HG02973 (cell line): ENCODE measurements around the gene OSGIN1.

ENCODE experiments used
- ATAC-seq: cut with Tn5 transposase; IDR thresholded peaks from one replicate; pipeline ENCODE4 v1.9.1; 2021; ENCODE audit warnings: moderate library complexity; ENCODE audit not compliant: unreplicated experiment

The OSGIN1 gene

DNA sequence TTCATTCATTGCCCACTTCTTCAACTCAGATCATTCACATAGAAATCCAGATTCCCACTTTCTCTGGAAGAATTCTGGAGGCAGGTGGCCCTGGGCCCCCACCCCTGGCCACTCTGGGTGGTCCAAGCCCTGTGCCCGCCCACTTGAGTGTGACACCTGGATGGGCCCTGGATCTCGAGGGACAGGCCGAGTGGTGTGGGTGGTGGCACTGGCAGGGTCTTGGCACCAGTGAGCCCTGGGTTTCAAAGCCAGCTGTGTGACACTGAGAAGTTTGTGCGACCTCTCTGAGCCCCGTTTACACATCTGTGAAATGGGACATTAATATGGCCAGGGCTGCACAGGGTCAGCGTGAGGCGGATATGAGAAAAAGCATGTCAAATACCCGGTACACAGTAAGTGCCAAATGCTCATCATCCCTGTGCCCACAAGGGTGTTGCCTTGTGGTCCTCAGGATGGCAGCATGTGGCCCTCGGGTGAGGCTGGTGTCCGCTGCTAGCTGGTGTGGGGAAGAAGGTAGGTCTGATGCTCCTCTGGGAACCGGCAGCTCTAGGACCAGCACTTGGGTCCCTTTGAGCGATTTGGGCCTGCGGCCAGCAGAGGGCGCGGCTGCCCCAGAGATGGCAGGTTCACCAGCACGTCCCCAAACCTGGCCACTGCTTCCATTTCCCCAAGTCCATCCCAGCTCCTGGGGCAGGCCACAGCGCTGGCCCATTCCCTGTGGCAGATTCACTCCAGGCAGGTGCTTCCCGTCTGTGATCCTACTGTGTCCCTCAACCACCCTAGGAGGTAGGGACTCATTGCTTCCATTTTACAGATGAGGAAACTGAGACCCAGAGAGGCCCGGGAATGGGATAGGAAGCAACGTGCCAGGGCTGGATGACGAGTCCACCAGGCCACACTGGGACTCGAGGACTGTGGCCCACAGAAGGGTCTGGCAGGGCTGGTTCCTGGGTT is 3.6 kb downstream of the OSGIN1 start:
- ATAC-seq = peak; percentile 41

DNA sequence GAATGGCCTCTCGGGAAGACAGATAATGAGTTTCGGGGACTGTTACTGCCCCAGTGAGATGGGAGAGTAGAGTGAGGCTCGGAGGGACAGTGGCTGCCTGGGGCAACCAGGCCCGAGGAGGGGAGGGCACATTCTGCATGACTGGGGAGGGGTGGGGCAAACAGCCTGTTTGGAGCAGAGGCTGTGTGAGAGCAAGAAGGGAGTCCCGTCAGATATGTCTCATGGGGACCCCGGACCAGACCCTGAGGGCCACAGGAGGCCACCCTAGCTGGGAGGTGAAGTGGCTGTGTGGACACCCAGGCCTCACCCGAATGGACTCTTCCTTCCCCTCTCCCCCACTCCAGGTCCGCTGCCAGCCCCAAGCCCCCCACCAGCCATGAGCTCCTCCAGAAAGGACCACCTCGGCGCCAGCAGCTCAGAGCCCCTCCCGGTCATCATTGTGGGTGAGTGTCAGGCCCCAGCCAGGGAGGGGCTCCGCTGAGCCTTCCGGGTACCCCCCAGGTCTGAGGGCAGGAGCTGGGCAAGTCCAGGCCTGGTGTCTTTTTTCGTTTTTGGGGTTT is 4.3 kb downstream of the OSGIN1 start:
- ATAC-seq = no peak

DNA sequence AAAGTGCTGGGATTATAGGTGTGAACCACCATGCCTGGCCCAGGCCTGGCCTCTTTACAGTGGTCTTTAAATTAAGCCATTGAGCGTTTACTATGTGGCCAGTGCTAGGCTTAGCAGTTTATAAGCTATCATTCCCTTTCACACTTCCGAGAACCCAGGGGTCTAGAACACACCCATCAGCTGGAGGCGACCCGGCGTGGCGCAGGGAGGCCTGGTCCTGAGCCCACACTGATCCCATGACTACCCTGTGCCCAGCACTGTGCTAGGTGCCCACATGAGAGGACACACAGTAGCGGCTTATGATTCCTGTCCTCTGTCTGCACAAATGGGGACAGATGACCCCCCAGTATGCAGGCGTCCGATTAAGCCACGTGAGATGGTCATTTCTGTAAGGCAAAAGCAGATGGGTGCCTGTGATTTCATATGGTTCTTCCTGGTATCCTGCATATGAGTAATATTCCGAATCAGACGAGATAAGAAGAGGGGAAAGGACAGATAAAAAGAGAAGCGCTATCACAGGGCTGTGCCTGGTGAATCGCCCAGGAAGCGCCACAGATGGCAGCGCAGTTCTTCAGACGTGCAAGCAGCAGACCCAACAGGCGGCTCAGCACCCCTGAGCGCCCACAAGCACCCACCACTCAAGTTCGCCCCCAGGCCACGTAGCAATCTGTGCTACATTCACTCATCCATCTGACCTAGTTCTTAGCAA is 5.3 kb downstream of the OSGIN1 start:
- no peak for ATAC-seq

DNA sequence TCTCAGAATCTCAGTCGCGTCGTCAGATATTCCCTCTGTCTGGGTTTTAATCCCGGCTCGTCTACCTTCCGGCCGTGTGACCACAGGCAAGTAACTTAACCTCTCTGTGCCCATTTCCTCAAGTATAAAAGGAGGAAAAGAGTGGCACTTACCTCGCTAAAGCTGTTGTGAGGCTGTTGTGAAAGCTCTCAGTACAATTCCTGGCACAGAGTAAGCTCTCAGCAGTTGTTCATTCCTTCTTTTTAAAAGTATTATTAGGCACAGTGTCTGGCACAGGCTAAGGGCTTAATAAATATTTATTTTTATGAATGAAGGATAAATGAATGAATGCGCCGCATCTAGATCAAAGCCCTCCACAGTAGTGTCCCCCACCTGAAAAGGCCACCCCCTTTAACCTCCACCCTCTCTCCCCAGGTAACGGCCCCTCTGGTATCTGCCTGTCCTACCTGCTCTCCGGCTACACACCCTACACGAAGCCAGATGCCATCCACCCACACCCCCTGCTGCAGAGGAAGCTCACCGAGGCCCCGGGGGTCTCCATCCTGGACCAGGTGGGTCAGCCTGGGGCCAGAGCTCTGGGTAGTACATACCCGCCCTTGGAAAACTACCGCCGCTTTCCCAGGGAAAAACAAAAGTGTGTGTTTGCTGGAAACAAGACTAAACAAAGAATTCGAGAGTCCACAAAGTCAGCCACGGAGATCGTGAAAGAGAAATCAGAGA is 6.0 kb downstream of the OSGIN1 start:
- no peak for ATAC-seq

DNA sequence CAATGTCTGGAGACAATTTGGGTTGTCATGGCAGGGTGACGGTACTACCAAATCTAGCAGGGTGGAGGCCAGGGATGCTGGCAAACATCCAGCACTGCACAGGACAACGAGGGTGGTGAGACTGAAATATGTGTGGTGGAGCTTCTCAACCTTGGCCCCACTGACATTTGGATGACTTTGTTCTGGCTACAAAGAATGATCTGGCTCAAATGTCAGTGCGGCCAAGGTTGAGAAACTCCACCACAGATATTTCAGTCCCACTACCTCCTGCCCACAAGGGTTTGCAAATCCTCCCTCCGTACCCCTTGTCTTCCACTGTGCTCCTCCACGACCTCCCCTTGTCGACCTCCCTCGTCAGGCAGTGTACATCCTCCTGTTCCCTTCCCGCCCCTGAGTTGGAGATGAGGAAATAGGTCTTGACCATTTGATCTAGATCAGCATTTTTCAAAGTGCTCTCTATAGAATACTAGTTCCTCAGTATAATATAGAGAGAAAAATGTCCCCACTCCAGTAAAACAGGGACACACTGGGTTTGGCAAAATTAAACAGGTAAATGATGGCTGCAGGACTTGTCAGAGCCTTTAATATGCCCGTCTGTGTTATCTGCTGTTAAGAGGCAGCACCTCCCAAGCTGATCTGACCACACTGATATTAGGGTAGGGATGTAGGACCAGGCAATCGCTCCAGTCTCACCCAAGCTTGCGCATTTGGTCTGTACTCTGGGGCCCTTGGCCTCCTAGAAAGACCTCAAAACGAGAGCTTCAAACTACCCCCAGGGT is 6.8 kb downstream of the OSGIN1 start:
- no peak for ATAC-seq

DNA sequence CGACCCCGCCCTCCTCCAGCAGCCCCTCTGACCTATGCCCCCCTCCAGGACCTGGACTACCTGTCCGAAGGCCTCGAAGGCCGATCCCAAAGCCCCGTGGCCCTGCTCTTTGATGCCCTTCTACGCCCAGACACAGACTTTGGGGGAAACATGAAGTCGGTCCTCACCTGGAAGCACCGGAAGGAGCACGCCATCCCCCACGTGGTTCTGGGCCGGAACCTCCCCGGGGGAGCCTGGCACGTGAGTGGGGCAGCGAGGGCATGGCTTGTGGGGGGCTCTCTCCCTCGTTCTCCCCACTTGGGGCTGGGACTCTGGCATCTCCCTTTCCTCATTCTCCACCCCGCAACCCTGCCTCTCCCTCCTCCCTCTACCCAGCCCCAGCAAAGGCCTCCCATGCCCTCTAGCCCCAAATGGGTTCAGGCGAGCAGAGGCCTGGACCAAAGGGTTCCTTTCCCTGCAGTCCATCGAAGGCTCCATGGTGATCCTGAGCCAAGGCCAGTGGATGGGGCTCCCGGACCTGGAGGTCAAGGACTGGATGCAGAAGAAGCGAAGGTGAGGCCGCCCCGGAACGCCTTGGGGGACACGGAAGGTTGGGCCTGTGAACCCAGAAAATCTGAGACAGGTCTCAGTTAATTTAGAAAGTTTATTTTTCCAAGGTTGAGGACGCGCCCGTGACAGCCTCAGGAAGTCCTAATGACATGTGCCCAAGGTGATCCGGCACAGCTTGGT is 7.6 kb downstream of the OSGIN1 start:
- ATAC-seq = no peak

DNA sequence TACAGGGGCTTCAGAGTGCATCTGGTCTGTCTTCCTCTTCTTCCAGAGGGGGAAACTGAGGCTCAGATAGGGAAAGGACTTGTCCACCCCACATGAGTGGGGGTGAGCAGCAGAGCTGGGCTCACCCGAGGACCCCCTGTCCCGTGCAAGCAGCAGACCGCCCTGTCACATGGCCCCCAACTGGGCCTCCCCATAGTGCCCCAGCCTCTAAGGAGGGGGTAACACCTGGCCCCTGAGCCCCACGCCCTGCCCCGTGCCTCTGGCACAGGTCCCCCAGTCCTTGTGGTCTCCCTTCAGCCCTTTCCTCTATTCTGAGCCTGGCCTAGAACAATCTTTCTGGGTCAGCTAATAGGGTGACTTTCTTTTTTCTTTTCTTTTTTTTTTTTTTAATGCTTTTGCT is 8.6 kb downstream of the OSGIN1 start:
- ATAC-seq = no peak

DNA sequence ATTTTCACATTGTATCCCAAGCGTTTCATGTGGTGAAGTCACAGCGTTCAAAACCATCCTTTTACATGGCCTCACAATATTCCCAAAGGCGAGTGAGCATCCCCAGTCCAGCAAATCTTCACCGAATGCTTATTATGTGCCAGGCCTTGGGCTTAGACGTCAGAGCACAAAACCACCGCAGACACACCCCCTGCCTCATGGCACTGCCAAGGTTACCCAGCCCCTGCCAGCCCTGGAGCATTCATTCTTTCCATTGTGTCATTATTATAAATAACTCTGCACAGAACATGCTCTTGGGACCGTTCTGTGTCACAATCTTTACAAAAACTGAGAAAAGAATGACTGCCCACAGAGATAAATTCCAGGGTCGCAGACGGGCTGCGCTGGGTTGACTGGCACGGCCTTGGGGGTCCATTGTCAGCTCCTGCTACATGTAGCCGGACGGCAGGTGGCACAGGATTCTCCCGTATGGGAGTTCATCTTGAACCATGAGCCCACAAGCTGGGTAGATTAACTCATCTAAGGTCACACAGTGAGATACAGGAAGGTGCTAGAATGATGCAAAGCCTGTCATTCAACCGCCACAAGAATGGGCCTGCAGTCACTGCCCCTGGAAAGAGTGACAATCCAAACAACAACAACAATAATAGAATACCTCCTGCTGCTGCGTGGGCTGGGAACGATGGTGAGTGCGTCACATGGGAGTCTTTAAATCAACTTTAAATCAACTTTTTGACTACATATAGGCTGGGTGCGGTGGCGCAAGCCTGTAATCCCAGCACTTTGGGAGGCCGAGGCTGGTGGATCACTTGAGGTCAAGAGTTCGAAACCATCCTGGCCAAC is 10.5 kb downstream of the OSGIN1 start:
- no peak for ATAC-seq

DNA sequence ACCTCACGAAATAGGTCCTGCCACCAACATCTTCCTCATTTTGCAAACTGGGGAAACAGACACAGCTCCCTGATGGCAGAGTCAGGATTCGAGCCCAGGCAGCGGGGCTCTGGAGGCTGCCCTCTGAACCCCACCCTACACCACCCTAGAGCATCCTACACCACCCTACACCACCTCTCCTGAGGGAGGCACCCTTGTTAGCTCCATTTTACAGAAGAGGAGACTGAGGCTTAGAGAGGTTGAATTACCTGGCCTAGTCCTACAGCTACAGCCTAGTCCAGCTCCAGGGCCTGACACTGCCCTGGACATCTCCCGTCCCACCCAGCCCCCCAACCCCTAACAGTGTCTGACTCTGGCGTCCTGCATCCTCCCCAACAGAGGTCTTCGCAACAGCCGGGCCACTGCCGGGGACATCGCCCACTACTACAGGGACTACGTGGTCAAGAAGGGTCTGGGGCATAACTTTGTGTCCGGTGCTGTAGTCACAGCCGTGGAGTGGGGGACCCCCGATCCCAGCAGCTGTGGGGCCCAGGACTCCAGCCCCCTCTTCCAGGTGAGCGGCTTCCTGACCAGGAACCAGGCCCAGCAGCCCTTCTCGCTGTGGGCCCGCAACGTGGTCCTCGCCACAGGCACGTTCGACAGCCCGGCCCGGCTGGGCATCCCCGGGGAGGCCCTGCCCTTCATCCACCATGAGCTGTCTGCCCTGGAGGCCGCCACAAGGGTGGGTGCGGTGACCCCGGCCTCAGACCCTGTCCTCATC is 11.8 kb downstream of the OSGIN1 start:
- no peak for ATAC-seq

DNA sequence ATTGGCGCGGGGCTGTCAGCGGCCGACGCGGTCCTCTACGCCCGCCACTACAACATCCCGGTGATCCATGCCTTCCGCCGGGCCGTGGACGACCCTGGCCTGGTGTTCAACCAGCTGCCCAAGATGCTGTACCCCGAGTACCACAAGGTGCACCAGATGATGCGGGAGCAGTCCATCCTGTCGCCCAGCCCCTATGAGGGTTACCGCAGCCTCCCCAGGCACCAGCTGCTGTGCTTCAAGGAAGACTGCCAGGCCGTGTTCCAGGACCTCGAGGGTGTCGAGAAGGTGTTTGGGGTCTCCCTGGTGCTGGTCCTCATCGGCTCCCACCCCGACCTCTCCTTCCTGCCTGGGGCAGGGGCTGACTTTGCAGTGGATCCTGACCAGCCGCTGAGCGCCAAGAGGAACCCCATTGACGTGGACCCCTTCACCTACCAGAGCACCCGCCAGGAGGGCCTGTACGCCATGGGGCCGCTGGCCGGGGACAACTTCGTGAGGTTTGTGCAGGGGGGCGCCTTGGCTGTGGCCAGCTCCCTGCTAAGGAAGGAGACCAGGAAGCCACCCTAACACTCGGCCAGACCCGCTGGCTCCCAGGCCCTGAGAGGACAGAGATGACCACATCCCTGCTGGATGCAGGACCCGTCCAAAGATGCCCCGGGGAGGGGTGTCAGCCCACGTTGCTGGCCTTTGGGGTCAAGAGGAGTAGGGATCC is 12.6 kb downstream of the OSGIN1 start:
- no peak for ATAC-seq

DNA sequence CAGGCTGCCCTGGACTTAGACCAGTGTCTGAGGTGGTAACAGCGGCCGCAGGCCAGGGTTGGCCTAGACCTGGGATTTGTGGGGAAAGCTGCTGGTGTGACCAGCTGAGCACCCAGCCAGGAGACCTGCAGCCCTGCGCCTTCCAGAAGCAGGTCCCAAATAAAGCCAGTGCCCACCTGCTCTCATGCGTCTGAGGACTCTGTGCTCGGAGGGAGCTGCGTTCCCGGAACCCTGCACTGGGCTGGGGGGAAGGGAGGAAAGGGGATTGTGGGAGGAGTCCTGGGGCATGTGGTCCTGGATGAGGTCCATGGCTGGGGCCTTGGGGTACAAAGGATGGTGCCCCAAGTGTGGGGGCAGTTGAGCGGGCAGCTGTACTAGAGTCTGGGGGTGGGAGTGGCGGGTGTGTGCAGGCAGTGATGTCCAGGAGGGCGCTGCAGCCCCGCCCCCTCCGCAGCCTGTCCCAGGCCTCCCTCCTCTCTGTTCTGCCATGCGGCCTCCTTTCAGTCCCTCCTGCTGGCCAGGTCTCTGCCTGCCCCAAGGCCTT is 13.2 kb downstream of the OSGIN1 start:
- no peak for ATAC-seq

DNA sequence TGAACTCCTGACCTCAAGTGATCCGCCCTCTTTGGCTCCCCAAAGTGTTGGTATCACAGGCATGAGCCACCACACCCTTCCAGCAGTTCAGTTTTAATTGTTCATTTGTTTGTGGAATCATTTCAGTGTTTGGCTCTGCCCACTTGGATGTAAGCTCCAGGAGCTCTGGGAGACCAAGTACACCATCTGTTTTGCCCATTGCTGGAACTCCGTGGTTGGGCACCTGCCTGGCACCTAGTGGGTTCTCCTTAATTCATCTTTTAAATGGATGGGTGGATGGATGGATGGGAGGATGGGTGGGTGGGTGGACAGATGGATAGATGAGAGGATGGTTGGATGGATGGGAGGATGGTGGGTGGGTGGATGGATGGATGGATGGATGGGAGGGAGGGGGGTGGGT is 14.1 kb downstream of the OSGIN1 start:
- no peak for ATAC-seq

DNA sequence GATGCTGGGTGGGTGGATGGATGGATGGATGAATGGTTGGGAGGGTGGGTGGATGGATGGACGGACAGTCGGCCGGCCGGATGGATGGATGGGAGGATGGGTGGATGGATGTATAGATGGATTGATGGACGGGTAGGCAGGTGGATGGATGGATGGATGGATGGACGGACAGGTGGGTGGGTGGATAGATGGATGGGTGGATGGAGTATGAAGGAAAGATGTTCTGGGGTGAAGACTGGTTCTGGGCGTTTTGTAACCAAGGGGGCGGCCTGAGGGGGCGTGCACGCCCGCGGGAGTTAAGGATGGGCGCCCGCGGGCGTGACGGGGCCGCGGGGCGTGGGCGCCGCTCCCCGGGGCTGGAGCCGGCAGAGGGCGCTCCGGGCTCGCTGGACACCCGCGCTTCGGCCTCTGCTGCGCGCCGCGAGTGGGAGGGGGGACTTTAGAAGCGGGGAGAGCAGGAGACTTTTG is 14.8 kb downstream of the OSGIN1 start, which contains the start of gene NECAB2:
Gene NECAB2, plus strand, starts transcription at position 407 of the 468 bp plus-strand sequence. CDS start 405 bp downstream, outside the sequence.
- no peak for ATAC-seq

DNA sequence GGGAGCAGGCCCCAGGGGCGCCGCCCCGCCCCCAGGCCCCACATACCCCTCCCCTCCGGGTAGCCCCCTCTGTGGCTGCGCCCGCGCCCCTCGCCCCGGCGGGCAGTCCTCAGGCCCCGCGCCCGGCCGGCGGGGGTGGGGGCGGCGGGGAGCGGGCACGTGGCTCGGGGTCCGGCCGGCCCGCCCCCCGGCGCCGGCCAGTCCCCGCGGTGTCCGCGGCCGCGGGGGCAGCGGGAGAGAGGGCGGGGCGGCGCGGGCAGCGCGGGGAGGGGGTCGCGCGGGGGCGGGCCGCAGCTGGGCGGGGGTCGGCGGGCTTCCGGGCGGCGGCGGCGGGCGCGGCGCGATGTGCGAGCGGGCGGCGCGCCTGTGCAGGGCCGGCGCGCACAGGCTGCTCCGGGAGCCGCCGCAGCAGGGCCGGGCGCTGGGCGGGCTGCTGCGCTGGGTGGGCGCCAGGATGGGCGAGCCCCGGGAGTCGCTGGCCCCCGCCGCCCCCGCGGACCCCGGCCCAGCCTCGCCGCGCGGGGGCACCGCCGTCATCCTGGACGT is 15.3 kb downstream of the OSGIN1 start:
- ATAC-seq = no peak

DNA sequence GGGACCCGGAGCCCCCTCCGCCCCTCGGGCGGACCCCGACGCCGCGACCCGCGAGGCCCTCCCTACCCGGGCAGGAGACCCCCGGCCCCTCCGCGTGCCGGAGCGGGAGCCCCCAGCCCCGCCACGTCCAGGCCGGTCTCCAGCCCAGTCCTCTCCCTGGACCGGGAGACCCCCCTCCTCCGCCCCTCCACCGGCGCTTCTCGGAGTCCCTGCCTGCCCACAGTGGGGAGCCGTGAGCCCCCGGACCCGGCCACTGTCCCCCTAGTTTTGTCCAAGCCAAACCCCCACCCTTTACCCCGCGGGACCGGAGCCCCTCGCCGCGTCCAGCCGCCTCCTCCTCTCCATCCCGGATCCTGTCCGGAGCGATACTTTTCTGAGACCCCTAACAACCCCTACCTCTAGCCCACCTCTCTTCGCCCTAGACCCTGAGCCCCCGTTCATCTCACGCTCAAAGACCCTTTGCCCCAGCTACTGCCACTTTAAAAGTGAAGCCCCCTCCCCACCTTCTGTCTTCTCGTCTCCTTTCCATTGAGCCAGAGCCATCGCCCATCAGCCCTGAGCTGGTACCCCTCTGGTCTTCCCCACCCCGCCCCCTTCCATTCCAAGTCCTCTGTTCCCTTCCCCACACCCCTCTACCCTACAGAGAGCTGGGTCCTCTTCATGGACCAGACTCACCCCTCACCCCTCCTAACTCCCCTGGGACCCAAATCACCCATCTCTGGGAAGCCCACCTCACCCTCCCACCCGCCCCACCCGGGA is 16.0 kb downstream of the OSGIN1 start:
- ATAC-seq = no peak
